ENCODE results near the gene INSR. TPM values are rescaled to one million over a fixed set of nuclear protein-coding genes. Genes with fewer than 3 reads are reported as not detected.

The INSR gene
- total and polyA plus RNA-seq, 2 experiments from 2014 or later: 19.2 to 52.1 TPM

GRCh38 chr19:7139095-7139494 is 155.1 kb downstream of the INSR start (continued):
- TF ChIP-seq REST (IDR thresholded peaks at IDR 0.05; ENCODE audit: unreplicated experiment) (no peak), EZH2 (IDR thresholded peaks at IDR 0.05; ENCODE audit: low read depth, unreplicated experiment) (no peak)

- Mint-ChIP-seq H3K27me3 (ENCODE audit: insufficient read depth, low read depth, poor library complexity) (peaks cover 4% of the 10 kb centered on the region), H3K36me3 (ENCODE audit: low read depth) (peaks cover 59% of the 10 kb centered on the region), H3K9me3 (peaks cover 5% of the 10 kb centered on the region; the same call in 2 of the 3 replicates), H3K27ac (no peak overlapping the region), H3K4me3 (no peak overlapping the region), H3K4me1 (no peaks in the 10 kb centered on the region; the same call in 2 of the 3 replicates)
- no peak for DNase-seq (ENCODE audit: low spot score)
- TF ChIP-seq EZH2 (IDR thresholded peaks at IDR 0.05; ENCODE audit: low read depth, unreplicated experiment): no peak
- Histone ChIP-seq H2AFZ (no peak overlapping the region), H3K27me3 (ENCODE audit: insufficient read depth) (no peaks in the 10 kb centered on the region), H3K4me1 (ENCODE audit: insufficient read depth) (no peaks in the 10 kb centered on the region), H3K4me3 (no peak overlapping the region), H4K20me1 (replicated peaks; ENCODE audit: insufficient read depth) (no peaks in the 10 kb centered on the region), H3K9me2 (ENCODE audit: insufficient read depth) (no peaks in the 10 kb centered on the region), H3K27ac (ENCODE audit: low read depth) (no peak overlapping the region), H3K36me3 (ENCODE audit: insufficient read depth) (peaks cover 5% of the 10 kb centered on the region; the same call in 1 of the 2 replicates), H3K79me2 (replicated peaks; ENCODE audit: insufficient read depth) (no peaks in the 10 kb centered on the region), H3K4me2 (no peak overlapping the region), H3F3A (replicated peaks; ENCODE audit: low read depth) (no peaks in the 10 kb centered on the region)
- ATAC-seq: no peak
Observed at GRCh38 chr19:7138402-7138801, 155.8 kb downstream of the INSR start.

GRCh38 chr19:7137120-7137519 is 157.1 kb downstream of the INSR start:
- H3K27me3 ChIP-seq (ENCODE audit: insufficient read depth): no peaks in the 10 kb centered on the region
- no peak overlapping the region for H3K4me3 ChIP-seq
- Mint-ChIP-seq H3K4me3 (no peak overlapping the region), H3K27ac (no peak overlapping the region), H3K27me3 (ENCODE audit: insufficient read depth, low read depth, poor library complexity) (peaks cover 4% of the 10 kb centered on the region), H3K9me3 (peaks cover 5% of the 10 kb centered on the region; the same call in 2 of the 3 replicates), H3K4me1 (no peaks in the 10 kb centered on the region; the same call in 2 of the 3 replicates), H3K36me3 (ENCODE audit: low read depth) (peaks cover 50% of the 10 kb centered on the region)
- H3K9me2 ChIP-seq (ENCODE audit: insufficient read depth): no peaks in the 10 kb centered on the region
- no peaks in the 10 kb centered on the region for H3K79me2 ChIP-seq (replicated peaks; ENCODE audit: insufficient read depth)
- ATAC-seq (no peak), DNase-seq (ENCODE audit: low spot score) (no peak)
- no peaks in the 10 kb centered on the region for H3K4me1 ChIP-seq (ENCODE audit: insufficient read depth)
- H4K20me1 ChIP-seq (replicated peaks; ENCODE audit: insufficient read depth): no peaks in the 10 kb centered on the region
- no peaks in the 10 kb centered on the region for H3F3A ChIP-seq (replicated peaks; ENCODE audit: low read depth)
- no peak overlapping the region for H3K27ac ChIP-seq (ENCODE audit: low read depth)
- no peak overlapping the region for H2AFZ ChIP-seq
- H3K4me2 ChIP-seq: no peak overlapping the region
- H3K36me3 ChIP-seq (ENCODE audit: insufficient read depth): peaks cover 5% of the 10 kb centered on the region; the same call in 1 of the 2 replicates
- no peak for TF ChIP-seq ETS1 (IDR thresholded peaks at IDR 0.05)
- TF ChIP-seq ZNF462 (CRISPR knock-in tag; IDR thresholded peaks at IDR 0.05): no peak
- TF ChIP-seq CTCF (conservative IDR thresholded peaks at IDR 0.05; ENCODE audit: low read depth in 2 of 2): no peak
- TF ChIP-seq STAT1 (IDR thresholded peaks at IDR 0.05; ENCODE audit: unreplicated experiment): no peak
- no peak for TF ChIP-seq NANOG (IDR thresholded peaks at IDR 0.05; ENCODE audit: borderline replicate concordance)
